ENCODE data around the gene CUL4A.
A peak's percentile ranks its signal among the peaks of the same experiment; 100 is the strongest.

Gene CUL4A

DNA sequence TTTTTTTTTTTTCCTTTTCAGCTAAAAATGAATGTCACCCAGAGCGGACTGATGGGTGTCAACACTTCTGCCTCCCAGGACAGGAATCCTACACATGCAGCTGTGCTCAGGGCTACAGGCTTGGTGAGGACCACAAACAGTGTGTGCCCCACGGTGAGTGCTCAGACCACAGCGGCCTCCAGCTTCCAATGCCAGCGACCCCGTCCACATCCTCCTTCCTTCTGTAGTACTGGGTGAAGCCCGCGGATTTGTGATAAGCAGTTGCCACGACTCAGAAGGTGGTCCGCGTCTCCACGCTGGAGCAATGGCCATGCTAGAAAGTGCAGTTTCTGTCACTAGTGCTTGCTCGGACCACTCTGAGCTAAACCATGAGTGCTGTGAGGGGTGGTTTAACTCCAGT is 44.9 kb upstream of the CUL4A start:
- Histone ChIP-seq H3K27me3 (replicated peaks in 2 of 5; ENCODE audit: control insufficient read depth in 4 of 5, insufficient read depth in 5 of 5, low read length in 4 of 5) (peaks cover 0 to 14% (median 4%) of the 10 kb centered on the region in 5 experiments), H3K36me3 (ENCODE audit: control insufficient read depth in 4 of 4, insufficient read depth in 4 of 4, low read length in 3 of 4) (peaks cover 0 to 6% (median 3%) of the 10 kb centered on the region in 4 experiments), H3K27ac (ENCODE audit: insufficient read depth in 1 of 2, low read depth in 1 of 2, low read length in 2 of 2, poor library complexity in 1 of 2, severe bottlenecking in 2 of 2) (no peak overlapping the region), H3K9me3 (ENCODE audit: control extremely low read depth in 1 of 5, control insufficient read depth in 4 of 5, insufficient read depth in 2 of 5, low read depth in 1 of 5, low read length in 4 of 5) (peaks cover 0 to 3% (median 2%) of the 10 kb centered on the region in 5 experiments), H3K4me1 (ENCODE audit: control extremely low read depth in 1 of 4, control insufficient read depth in 4 of 4, insufficient read depth in 4 of 4, low read length in 3 of 4) (peaks cover 0 to 14% (median 7%) of the 10 kb centered on the region in 4 experiments), H3K4me3 (ENCODE audit: control insufficient read depth in 1 of 7, extremely low read depth in 1 of 7, insufficient read depth in 4 of 7, low read depth in 2 of 7, low read length in 6 of 7) (peak overlapping the region in 1 of 7 experiments; percentile 28)
- peak; percentile 19 to 86 (median 40) for DNase-seq
- ChIA-PET POLR2A (no interaction called here), CTCF (interaction anchor here (0.6 to 0.8 kb wide), 2 partner anchors 17 to 276 kb away, joined by 3 read pairs; no protein-coding TSS in a partner anchor)
- WGBS (ENCODE audit: insufficient coverage) = 36% methylated on average over 10 of the region's 12 CpGs

DNA sequence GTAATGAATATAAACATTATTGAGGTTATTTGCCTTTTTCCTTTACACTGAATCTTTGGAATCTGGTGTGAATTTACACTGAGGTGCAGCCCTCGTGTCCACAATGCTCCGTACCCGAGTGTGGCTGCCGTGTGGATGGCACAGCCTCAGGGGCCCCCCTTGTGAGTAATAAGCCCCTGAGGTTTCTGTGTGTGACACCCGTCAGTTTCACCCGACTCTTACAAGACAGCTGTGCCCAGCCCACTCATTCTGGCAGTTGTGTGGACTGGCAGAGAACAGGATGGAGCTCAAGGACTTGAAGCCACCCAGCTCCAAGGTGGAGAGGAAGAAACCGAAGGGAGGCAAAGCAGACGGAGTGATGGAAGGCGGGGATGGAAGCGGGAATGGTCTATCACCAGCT is 43.1 kb upstream of the CUL4A start:
- peaks cover 0 to 9% (median 4%) of the 10 kb centered on the region in 5 experiments for H3K27me3 ChIP-seq (replicated peaks in 2 of 5; ENCODE audit: control insufficient read depth in 4 of 5, insufficient read depth in 5 of 5, low read length in 4 of 5)
- ChIA-PET CTCF (interaction anchor here (1.2 kb wide), 1 partner anchor 13 kb away, joined by 3 read pairs; no protein-coding TSS in a partner anchor), POLR2A (no interaction called here)
- H3K27ac ChIP-seq (ENCODE audit: insufficient read depth in 1 of 2, low read depth in 1 of 2, low read length in 2 of 2, poor library complexity in 1 of 2, severe bottlenecking in 2 of 2) = no peak overlapping the region
- peaks cover 0 to 25% (median 11%) of the 10 kb centered on the region in 4 experiments for H3K4me1 ChIP-seq (ENCODE audit: control extremely low read depth in 1 of 4, control insufficient read depth in 4 of 4, insufficient read depth in 4 of 4, low read length in 3 of 4)
- WGBS (ENCODE audit: insufficient coverage) = 74% methylated on average over 5 of the region's 10 CpGs
- no peak for DNase-seq
- H3K4me3 ChIP-seq (ENCODE audit: control insufficient read depth in 1 of 7, extremely low read depth in 1 of 7, insufficient read depth in 4 of 7, low read depth in 2 of 7, low read length in 6 of 7) = no peak overlapping the region
- H3K36me3 ChIP-seq (ENCODE audit: control insufficient read depth in 4 of 4, insufficient read depth in 4 of 4, low read length in 3 of 4) = peaks cover 2 to 13% (median 4%) of the 10 kb centered on the region in 4 experiments
- H3K9me3 ChIP-seq (ENCODE audit: control extremely low read depth in 1 of 5, control insufficient read depth in 4 of 5, insufficient read depth in 2 of 5, low read depth in 1 of 5, low read length in 4 of 5) = peaks cover 0 to 3% (median 2%) of the 10 kb centered on the region in 5 experiments

GRCh38 chr13:113166681-113167080 is 42.7 kb upstream of the CUL4A start:
- peaks cover 4 to 17% (median 5%) of the 10 kb centered on the region in 4 experiments for H3K36me3 ChIP-seq (ENCODE audit: control insufficient read depth in 4 of 4, insufficient read depth in 4 of 4, low read length in 3 of 4)
- H3K4me1 ChIP-seq (ENCODE audit: control extremely low read depth in 1 of 4, control insufficient read depth in 4 of 4, insufficient read depth in 4 of 4, low read length in 3 of 4) = peaks cover 0 to 24% (median 10%) of the 10 kb centered on the region in 4 experiments
- ChIA-PET POLR2A (no interaction called here), CTCF (no interaction called here)
- DNase-seq = no peak
- peaks cover 0 to 3% (median 2%) of the 10 kb centered on the region in 5 experiments for H3K9me3 ChIP-seq (ENCODE audit: control extremely low read depth in 1 of 5, control insufficient read depth in 4 of 5, insufficient read depth in 2 of 5, low read depth in 1 of 5, low read length in 4 of 5)
- peaks cover 0 to 6% (median 3%) of the 10 kb centered on the region in 5 experiments for H3K27me3 ChIP-seq (replicated peaks in 2 of 5; ENCODE audit: control insufficient read depth in 4 of 5, insufficient read depth in 5 of 5, low read length in 4 of 5)
- no peak overlapping the region for H3K27ac ChIP-seq (ENCODE audit: insufficient read depth in 1 of 2, low read depth in 1 of 2, low read length in 2 of 2, poor library complexity in 1 of 2, severe bottlenecking in 2 of 2)
- H3K4me3 ChIP-seq (ENCODE audit: control insufficient read depth in 1 of 7, extremely low read depth in 1 of 7, insufficient read depth in 4 of 7, low read depth in 2 of 7, low read length in 6 of 7) = no peak overlapping the region
- WGBS (ENCODE audit: insufficient coverage) = 85% methylated on average over 3 of the region's 5 CpGs

GRCh38 chr13:113167155-113167554 is 42.3 kb upstream of the CUL4A start:
- Histone ChIP-seq H3K27me3 (replicated peaks in 2 of 5; ENCODE audit: control insufficient read depth in 4 of 5, insufficient read depth in 5 of 5, low read length in 4 of 5) (peaks cover 0 to 6% (median 3%) of the 10 kb centered on the region in 5 experiments), H3K27ac (ENCODE audit: insufficient read depth in 1 of 2, low read depth in 1 of 2, low read length in 2 of 2, poor library complexity in 1 of 2, severe bottlenecking in 2 of 2) (no peak overlapping the region), H3K9me3 (ENCODE audit: control extremely low read depth in 1 of 5, control insufficient read depth in 4 of 5, insufficient read depth in 2 of 5, low read depth in 1 of 5, low read length in 4 of 5) (peaks cover 0 to 3% (median 2%) of the 10 kb centered on the region in 5 experiments), H3K4me1 (ENCODE audit: control extremely low read depth in 1 of 4, control insufficient read depth in 4 of 4, insufficient read depth in 4 of 4, low read length in 3 of 4) (peaks cover 0 to 24% (median 10%) of the 10 kb centered on the region in 4 experiments), H3K4me3 (ENCODE audit: control insufficient read depth in 1 of 7, extremely low read depth in 1 of 7, insufficient read depth in 4 of 7, low read depth in 2 of 7, low read length in 6 of 7) (no peak overlapping the region), H3K36me3 (ENCODE audit: control insufficient read depth in 4 of 4, insufficient read depth in 4 of 4, low read length in 3 of 4) (peaks cover 4 to 21% (median 6%) of the 10 kb centered on the region in 4 experiments)
- ChIA-PET POLR2A (no interaction called here), CTCF (no interaction called here)
- 97% methylated on average over 8 of the region's 10 CpGs for WGBS (ENCODE audit: insufficient coverage)
- no peak for DNase-seq

DNA sequence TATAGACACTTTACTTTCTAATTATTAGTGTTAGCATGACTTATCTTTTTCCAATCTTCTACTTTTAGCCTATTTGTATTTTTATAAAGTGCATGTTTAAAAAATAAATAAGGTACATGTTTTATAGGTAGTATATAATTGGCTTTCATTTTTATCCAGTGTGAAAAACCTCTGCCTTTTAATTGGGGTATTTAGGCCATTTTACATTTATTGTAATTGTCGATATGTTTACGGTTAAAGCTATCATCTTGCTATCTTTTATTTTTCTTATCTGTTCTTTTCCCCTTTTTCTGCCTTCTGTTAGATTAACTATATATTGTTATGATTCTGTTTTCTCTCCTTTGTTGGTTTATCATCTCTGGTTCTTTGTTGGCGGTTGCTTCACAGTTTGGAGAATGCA is 41.8 kb upstream of the CUL4A start:
- no peak for DNase-seq
- peaks cover 0 to 3% (median 2%) of the 10 kb centered on the region in 5 experiments for H3K9me3 ChIP-seq (ENCODE audit: control extremely low read depth in 1 of 5, control insufficient read depth in 4 of 5, insufficient read depth in 2 of 5, low read depth in 1 of 5, low read length in 4 of 5)
- H3K27me3 ChIP-seq (replicated peaks in 2 of 5; ENCODE audit: control insufficient read depth in 4 of 5, insufficient read depth in 5 of 5, low read length in 4 of 5) = peaks cover 0 to 5% (median 3%) of the 10 kb centered on the region in 5 experiments
- ChIA-PET CTCF (no interaction called here), POLR2A (no interaction called here)
- H3K4me1 ChIP-seq (ENCODE audit: control extremely low read depth in 1 of 4, control insufficient read depth in 4 of 4, insufficient read depth in 4 of 4, low read length in 3 of 4) = peaks cover 0 to 24% (median 10%) of the 10 kb centered on the region in 4 experiments
- no peak overlapping the region for H3K4me3 ChIP-seq (ENCODE audit: control insufficient read depth in 1 of 7, extremely low read depth in 1 of 7, insufficient read depth in 4 of 7, low read depth in 2 of 7, low read length in 6 of 7)
- peaks cover 5 to 26% (median 9%) of the 10 kb centered on the region in 4 experiments for H3K36me3 ChIP-seq (ENCODE audit: control insufficient read depth in 4 of 4, insufficient read depth in 4 of 4, low read length in 3 of 4)
- no peak overlapping the region for H3K27ac ChIP-seq (ENCODE audit: insufficient read depth in 1 of 2, low read depth in 1 of 2, low read length in 2 of 2, poor library complexity in 1 of 2, severe bottlenecking in 2 of 2)
- WGBS (ENCODE audit: insufficient coverage) = no CpG with 5 or more reads among the region's 3 CpGs

- H3K4me3 ChIP-seq (ENCODE audit: control insufficient read depth in 1 of 7, extremely low read depth in 1 of 7, insufficient read depth in 4 of 7, low read depth in 2 of 7, low read length in 6 of 7) = no peak overlapping the region
- ChIA-PET CTCF (no interaction called here), POLR2A (interaction anchor here (0.6 kb wide), 1 partner anchor 133 kb away, joined by 3 read pairs; no protein-coding TSS in a partner anchor)
- H3K27ac ChIP-seq (ENCODE audit: insufficient read depth in 1 of 2, low read depth in 1 of 2, low read length in 2 of 2, poor library complexity in 1 of 2, severe bottlenecking in 2 of 2) = no peak overlapping the region
- H3K4me1 ChIP-seq (ENCODE audit: control extremely low read depth in 1 of 4, control insufficient read depth in 4 of 4, insufficient read depth in 4 of 4, low read length in 3 of 4) = peaks cover 0 to 24% (median 10%) of the 10 kb centered on the region in 4 experiments
- 98% methylated on average over 5 of the region's 7 CpGs for WGBS (ENCODE audit: insufficient coverage)
- peaks cover 0 to 2% (median 0%) of the 10 kb centered on the region in 5 experiments for H3K27me3 ChIP-seq (replicated peaks in 2 of 5; ENCODE audit: control insufficient read depth in 4 of 5, insufficient read depth in 5 of 5, low read length in 4 of 5)
- DNase-seq = no peak
- H3K36me3 ChIP-seq (ENCODE audit: control insufficient read depth in 4 of 4, insufficient read depth in 4 of 4, low read length in 3 of 4) = peaks cover 5 to 32% (median 9%) of the 10 kb centered on the region in 4 experiments
- peaks cover 0 to 3% (median 2%) of the 10 kb centered on the region in 5 experiments for H3K9me3 ChIP-seq (ENCODE audit: control extremely low read depth in 1 of 5, control insufficient read depth in 4 of 5, insufficient read depth in 2 of 5, low read depth in 1 of 5, low read length in 4 of 5)
These were observed 41.2 kb upstream of the CUL4A start for GRCh38 chr13:113168211-113168610.

All from common myeloid progenitor, CD34-positive (primary cell).